ENCODE measurements around the gene UBL7. TPM values are rescaled to one million over a fixed set of nuclear protein-coding genes. Genes with fewer than 3 reads are reported as not detected.

UBL7 gene
- total and polyA plus RNA-seq, 2 of the 8 experiments (the other 6 are each of a cell fraction or from before 2014, with no cell fraction given): 71.5 to 183 TPM

GRCh38 chr15:74396445-74397238, 64.3 kb downstream of the UBL7 start (continued):
- TF ChIP-seq ZNF274 (IDR thresholded peaks at IDR 0.05; ENCODE audit: borderline replicate concordance, extremely low read depth, low read length) (no peak), CTBP2 (IDR thresholded peaks at IDR 0.05; ENCODE audit: borderline replicate concordance, insufficient read depth, insufficient read length, low read length) (no peak), CEBPB (IDR thresholded peaks at IDR 0.05; ENCODE audit: low read depth, low read length) (no peak), BCL11A (IDR thresholded peaks at IDR 0.05; ENCODE audit: low read depth in 2 of 2, low read length in 2 of 2) (no peak), CBX8 (IDR thresholded peaks at IDR 0.05; ENCODE audit: borderline replicate concordance, low read depth, low read length) (no peak), RNF2 (IDR thresholded peaks at IDR 0.05; ENCODE audit: borderline replicate concordance, low read depth, low read length, missing control alignments, poor library complexity, severe bottlenecking) (no peak), HDAC2 (IDR thresholded peaks at IDR 0.05; ENCODE audit: borderline replicate concordance in 1 of 2, low read depth in 2 of 2, low read length in 2 of 2) (no peak)

Data from H1 (cell line).